GM21515 (cell line): ENCODE data around the gene FOXI1.
"Not testable (repeated sequence)": the region's sequence is repeated elsewhere in the genome, so short reads cannot be mapped to it uniquely, and the experiment has no call there.

ENCODE experiments used
- ATAC-seq: cut with Tn5 transposase; IDR thresholded peaks from one replicate; pipeline ENCODE4 v1.9.1; 2021; ENCODE audit not compliant: unreplicated experiment

Gene FOXI1

GRCh38 chr5:170092455-170093101, 13.1 kb upstream of the FOXI1 start:
- ATAC-seq, result no peak

GRCh38 chr5:170094329-170094728, 11.4 kb upstream of the FOXI1 start:
- not testable (repeated sequence) for ATAC-seq

GRCh38 chr5:170095646-170096045, 10.1 kb upstream of the FOXI1 start:
- no peak for ATAC-seq

- no peak for ATAC-seq
Measured at GRCh38 chr5:170097934-170098333, 7.8 kb upstream of the FOXI1 start.

GRCh38 chr5:170100066-170100943, 5.4 kb upstream of the FOXI1 start:
- ATAC-seq, result peak; percentile 64

- no peak for ATAC-seq
Measured at GRCh38 chr5:170103447-170103846, 2.2 kb upstream of the FOXI1 start.

GRCh38 chr5:170104299-170104698, 1.4 kb upstream of the FOXI1 start:
- ATAC-seq, result no peak

- ATAC-seq, result no peak
Measured at GRCh38 chr5:170104710-170105109, 987 bp upstream of the FOXI1 start.

- ATAC-seq, result no peak
Measured at GRCh38 chr5:170107674-170108073, 2.0 kb downstream of the FOXI1 start.

GRCh38 chr5:170108266-170108785, 2.6 kb downstream of the FOXI1 start:
- no peak for ATAC-seq

GRCh38 chr5:170109059-170110031, 3.6 kb downstream of the FOXI1 start:
- ATAC-seq, result no peak

GRCh38 chr5:170110403-170111087, 4.8 kb downstream of the FOXI1 start:
- ATAC-seq, result no peak

- no peak for ATAC-seq
Measured at GRCh38 chr5:170111088-170111785, 5.5 kb downstream of the FOXI1 start.

GRCh38 chr5:170112876-170113521, 7.3 kb downstream of the FOXI1 start:
- ATAC-seq, result no peak

GRCh38 chr5:170113522-170113900, 7.8 kb downstream of the FOXI1 start:
- ATAC-seq, result no peak

- ATAC-seq, result no peak
Measured at GRCh38 chr5:170114271-170114670, 8.6 kb downstream of the FOXI1 start.

- ATAC-seq, result no peak
Measured at GRCh38 chr5:170115925-170116324, 10.2 kb downstream of the FOXI1 start.

- no peak for ATAC-seq
Measured at GRCh38 chr5:170117736-170118135, 12.0 kb downstream of the FOXI1 start.

GRCh38 chr5:170120576-170120975, 14.9 kb downstream of the FOXI1 start:
- no peak for ATAC-seq
